ENCODE results near the gene ANKRD35. TPM values are rescaled to one million over a fixed set of nuclear protein-coding genes. Genes with fewer than 3 reads are reported as not detected.

ANKRD35 gene
- total and polyA plus RNA-seq, 9 of the 15 experiments (the other 6 are each of a cell fraction or from before 2014, with no cell fraction given): 0.07 to 0.14 (median 0.07) TPM; not detected in 5

DNA sequence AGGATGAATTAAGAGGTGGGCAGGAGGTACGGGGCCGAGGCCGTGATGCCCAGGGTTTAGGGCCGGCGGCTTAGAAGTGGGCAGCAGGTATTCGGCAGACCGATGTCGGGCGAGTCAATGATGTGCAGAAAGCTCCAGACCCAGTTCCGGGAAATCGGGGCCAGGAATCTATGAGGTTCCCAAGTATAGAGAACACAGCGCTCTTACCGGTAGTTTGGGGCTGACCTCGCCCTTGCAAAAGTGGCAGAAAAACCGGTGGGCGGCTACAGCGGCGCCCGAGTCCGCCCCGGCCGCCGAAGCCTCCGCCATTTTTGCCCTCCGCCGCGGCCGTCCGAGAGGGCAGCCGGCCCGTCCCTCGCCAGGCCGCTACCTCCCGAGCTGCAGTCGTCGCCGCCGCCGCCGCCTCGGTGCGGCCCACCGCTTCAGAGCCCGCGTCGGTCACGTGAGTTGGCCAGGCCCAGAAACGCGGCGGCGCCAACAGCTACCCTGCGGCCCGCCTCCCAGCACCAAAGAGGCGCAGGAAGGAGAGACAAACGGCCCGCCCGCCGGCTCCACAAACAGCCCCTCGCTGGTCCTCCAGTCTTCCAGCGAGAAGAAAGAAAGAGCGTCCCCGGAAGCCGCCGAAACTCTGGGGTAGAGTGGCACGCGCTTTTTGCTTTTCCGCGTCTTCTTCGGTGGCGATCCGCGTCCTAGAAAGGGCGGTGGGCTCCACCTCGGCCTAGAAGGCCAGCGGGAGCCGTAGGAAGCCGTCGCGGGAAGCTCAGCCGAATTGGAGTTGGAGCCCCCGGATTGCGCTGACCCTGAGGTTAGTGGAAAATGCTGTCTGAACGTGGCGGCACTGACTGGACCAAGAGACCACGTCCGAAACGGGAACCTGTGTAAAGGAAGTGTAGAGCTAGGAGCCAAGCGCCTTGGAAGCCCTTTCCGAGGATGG, 61.8 kb downstream of the ANKRD35 start, which contains the start of the genes POLR3C and RNF115 (continued):
- TF ChIP-seq, protein P1, sequence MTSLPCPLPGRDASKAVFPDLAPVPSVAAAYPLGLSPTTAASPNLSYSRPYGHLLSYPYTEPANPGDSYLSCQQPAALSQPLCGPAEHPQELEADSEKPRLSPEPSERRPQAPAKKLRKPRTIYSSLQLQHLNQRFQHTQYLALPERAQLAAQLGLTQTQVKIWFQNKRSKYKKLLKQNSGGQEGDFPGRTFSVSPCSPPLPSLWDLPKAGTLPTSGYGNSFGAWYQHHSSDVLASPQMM (CRISPR knock-in tag; IDR thresholded peaks at IDR 0.05): no peak
- 0 out of 2 replicates have a peak, but pooled peaks have one; percentile 27 for TF ChIP-seq GTF2A2 (tag; IDR thresholded peaks at IDR 0.05)
- TF ChIP-seq CBFA2T3 (IDR thresholded peaks at IDR 0.05): no peak
- TF ChIP-seq, protein P2, sequence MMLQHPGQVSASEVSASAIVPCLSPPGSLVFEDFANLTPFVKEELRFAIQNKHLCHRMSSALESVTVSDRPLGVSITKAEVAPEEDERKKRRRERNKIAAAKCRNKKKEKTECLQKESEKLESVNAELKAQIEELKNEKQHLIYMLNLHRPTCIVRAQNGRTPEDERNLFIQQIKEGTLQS (IDR thresholded peaks at IDR 0.05): no peak
- TF ChIP-seq, protein P2 (CRISPR knock-in tag; conservative IDR thresholded peaks at IDR 0.05): no peak; the same call in 1 of the 2 replicates
- peak; percentile 29 for TF ChIP-seq SMAD1 (IDR thresholded peaks at IDR 0.05; ENCODE audit: low read depth, low read length, partially characterized antibody)
- TF ChIP-seq NR2F6 (CRISPR knock-in tag; IDR thresholded peaks at IDR 0.05): no peak
- TF ChIP-seq, protein P3, sequence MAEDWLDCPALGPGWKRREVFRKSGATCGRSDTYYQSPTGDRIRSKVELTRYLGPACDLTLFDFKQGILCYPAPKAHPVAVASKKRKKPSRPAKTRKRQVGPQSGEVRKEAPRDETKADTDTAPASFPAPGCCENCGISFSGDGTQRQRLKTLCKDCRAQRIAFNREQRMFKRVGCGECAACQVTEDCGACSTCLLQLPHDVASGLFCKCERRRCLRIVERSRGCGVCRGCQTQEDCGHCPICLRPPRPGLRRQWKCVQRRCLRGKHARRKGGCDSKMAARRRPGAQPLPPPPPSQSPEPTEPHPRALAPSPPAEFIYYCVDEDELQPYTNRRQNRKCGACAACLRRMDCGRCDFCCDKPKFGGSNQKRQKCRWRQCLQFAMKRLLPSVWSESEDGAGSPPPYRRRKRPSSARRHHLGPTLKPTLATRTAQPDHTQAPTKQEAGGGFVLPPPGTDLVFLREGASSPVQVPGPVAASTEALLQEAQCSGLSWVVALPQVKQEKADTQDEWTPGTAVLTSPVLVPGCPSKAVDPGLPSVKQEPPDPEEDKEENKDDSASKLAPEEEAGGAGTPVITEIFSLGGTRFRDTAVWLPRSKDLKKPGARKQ (CRISPR knock-in tag; IDR thresholded peaks at IDR 0.05): no peak
- TF ChIP-seq ZNF124 (CRISPR knock-in tag; IDR thresholded peaks at IDR 0.05): no peak
- TF ChIP-seq ZFPM2 (CRISPR knock-in tag; IDR thresholded peaks at IDR 0.05): no peak
- no peak for TF ChIP-seq ZNF384 (IDR thresholded peaks at IDR 0.05; ENCODE audit: low read depth, low read length)
- no peak for TF ChIP-seq FOXM1 (IDR thresholded peaks at IDR 0.05; ENCODE audit: low read depth)
- no peak for TF ChIP-seq FOXM1 (CRISPR knock-in tag; IDR thresholded peaks at IDR 0.05; ENCODE audit: low read depth)
- TF ChIP-seq, protein P4, sequence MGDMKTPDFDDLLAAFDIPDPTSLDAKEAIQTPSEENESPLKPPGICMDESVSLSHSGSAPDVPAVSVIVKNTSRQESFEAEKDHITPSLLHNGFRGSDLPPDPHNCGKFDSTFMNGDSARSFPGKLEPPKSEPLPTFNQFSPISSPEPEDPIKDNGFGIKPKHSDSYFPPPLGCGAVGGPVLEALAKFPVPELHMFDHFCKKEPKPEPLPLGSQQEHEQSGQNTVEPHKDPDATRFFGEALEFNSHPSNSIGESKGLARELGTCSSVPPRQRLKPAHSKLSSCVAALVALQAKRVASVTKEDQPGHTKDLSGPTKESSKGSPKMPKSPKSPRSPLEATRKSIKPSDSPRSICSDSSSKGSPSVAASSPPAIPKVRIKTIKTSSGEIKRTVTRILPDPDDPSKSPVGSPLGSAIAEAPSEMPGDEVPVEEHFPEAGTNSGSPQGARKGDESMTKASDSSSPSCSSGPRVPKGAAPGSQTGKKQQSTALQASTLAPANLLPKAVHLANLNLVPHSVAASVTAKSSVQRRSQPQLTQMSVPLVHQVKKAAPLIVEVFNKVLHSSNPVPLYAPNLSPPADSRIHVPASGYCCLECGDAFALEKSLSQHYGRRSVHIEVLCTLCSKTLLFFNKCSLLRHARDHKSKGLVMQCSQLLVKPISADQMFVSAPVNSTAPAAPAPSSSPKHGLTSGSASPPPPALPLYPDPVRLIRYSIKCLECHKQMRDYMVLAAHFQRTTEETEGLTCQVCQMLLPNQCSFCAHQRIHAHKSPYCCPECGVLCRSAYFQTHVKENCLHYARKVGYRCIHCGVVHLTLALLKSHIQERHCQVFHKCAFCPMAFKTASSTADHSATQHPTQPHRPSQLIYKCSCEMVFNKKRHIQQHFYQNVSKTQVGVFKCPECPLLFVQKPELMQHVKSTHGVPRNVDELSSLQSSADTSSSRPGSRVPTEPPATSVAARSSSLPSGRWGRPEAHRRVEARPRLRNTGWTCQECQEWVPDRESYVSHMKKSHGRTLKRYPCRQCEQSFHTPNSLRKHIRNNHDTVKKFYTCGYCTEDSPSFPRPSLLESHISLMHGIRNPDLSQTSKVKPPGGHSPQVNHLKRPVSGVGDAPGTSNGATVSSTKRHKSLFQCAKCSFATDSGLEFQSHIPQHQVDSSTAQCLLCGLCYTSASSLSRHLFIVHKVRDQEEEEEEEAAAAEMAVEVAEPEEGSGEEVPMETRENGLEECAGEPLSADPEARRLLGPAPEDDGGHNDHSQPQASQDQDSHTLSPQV (IDR thresholded peaks at IDR 0.05): peak; percentile 56
- no peak for TF ChIP-seq HDAC8 (tag; IDR thresholded peaks at IDR 0.05)
- no peak for TF ChIP-seq POU5F1 (IDR thresholded peaks at IDR 0.05; ENCODE audit: borderline replicate concordance, low read depth, low read length, partially characterized antibody)
- peak; percentile 72 for TF ChIP-seq POLR2AphosphoS5 (IDR thresholded peaks at IDR 0.05; ENCODE audit: control insufficient read depth, insufficient read depth, low read depth, low read length)
- no peak for TF ChIP-seq ZBTB34 (CRISPR knock-in tag; IDR thresholded peaks at IDR 0.05)
- no peak for TF ChIP-seq SRF (CRISPR knock-in tag; IDR thresholded peaks at IDR 0.05)
